Measurements from ENCODE around the gene NUDT15.

DNA sequence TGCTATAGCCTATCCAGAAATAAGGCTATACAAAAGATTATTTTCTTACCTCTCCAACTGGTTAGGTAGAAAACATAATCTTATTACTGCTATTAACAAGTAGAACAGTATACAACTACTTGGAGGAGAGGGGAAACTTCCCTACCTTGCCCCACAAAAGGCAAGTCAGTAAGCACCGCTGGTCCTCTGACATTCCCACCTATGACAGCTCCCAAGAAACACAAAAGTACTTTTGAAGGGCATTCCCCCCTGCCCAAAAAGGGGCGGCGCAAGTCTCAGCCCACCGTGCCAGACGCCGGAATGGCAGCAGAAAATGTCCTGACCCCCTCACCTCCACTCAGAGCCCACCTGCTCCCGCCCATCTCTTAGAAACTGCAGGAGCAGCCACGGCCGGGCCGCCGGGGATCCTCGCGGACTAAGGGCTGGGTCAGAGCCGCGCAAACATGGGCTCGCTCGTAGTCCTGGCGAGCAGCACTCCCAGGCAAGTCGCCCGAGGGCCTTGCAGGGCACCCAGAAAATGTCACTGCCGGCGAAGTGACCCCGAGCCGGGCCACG, 36.9 kb upstream of the NUDT15 start:
- TF ChIP-seq, protein P1, sequence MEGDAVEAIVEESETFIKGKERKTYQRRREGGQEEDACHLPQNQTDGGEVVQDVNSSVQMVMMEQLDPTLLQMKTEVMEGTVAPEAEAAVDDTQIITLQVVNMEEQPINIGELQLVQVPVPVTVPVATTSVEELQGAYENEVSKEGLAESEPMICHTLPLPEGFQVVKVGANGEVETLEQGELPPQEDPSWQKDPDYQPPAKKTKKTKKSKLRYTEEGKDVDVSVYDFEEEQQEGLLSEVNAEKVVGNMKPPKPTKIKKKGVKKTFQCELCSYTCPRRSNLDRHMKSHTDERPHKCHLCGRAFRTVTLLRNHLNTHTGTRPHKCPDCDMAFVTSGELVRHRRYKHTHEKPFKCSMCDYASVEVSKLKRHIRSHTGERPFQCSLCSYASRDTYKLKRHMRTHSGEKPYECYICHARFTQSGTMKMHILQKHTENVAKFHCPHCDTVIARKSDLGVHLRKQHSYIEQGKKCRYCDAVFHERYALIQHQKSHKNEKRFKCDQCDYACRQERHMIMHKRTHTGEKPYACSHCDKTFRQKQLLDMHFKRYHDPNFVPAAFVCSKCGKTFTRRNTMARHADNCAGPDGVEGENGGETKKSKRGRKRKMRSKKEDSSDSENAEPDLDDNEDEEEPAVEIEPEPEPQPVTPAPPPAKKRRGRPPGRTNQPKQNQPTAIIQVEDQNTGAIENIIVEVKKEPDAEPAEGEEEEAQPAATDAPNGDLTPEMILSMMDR (IDR thresholded peaks at IDR 0.05; ENCODE audit: low read depth, low read length, poor library complexity, severe bottlenecking) = no peak
- TF ChIP-seq EZH2phosphoT487 (IDR thresholded peaks at IDR 0.05; ENCODE audit: borderline replicate concordance, low read length) = no peak
